GM21619 (cell line): Measurements from ENCODE around the gene PIEZO1.

ENCODE experiments used
- ATAC-seq: cut with Tn5 transposase; IDR thresholded peaks from one replicate; pipeline ENCODE4 v1.9.1; 2021; ENCODE audit not compliant: unreplicated experiment

The PIEZO1 gene

GRCh38 chr16:88817785-88818574 lies 33.0 kb upstream of the PIEZO1 start:
- no peak for ATAC-seq

- no peak for ATAC-seq
Measured at GRCh38 chr16:88816736-88817535, 31.9 kb upstream of the PIEZO1 start.

GRCh38 chr16:88815901-88816589 lies 31.0 kb upstream of the PIEZO1 start:
- ATAC-seq = no peak

GRCh38 chr16:88815227-88815626 lies 30.2 kb upstream of the PIEZO1 start:
- no peak for ATAC-seq

- ATAC-seq = no peak
Measured at GRCh38 chr16:88814144-88814502, 29.1 kb upstream of the PIEZO1 start.

- no peak for ATAC-seq
Measured at GRCh38 chr16:88813269-88814143, 28.5 kb upstream of the PIEZO1 start.

- no peak for ATAC-seq
Measured at GRCh38 chr16:88812513-88813268, 27.7 kb upstream of the PIEZO1 start.

- peak; percentile 60 for ATAC-seq
Measured at GRCh38 chr16:88811769-88812512, 26.9 kb upstream of the PIEZO1 start, which contains the start of gene APRT. TSS of gene APRT (minus strand) at chr16:88811928. CDS start at chr16:88811899, 29 bp downstream.

GRCh38 chr16:88810912-88811768 lies 26.1 kb upstream of the PIEZO1 start:
- ATAC-seq = peak; percentile 44

- ATAC-seq = no peak
Measured at GRCh38 chr16:88810166-88810911, 25.3 kb upstream of the PIEZO1 start.

GRCh38 chr16:88809676-88810165 lies 24.7 kb upstream of the PIEZO1 start:
- no peak for ATAC-seq

GRCh38 chr16:88809068-88809675 lies 24.2 kb upstream of the PIEZO1 start:
- ATAC-seq = no peak

- no peak for ATAC-seq
Measured at GRCh38 chr16:88807626-88808453, 22.8 kb upstream of the PIEZO1 start.

GRCh38 chr16:88807142-88807625 lies 22.2 kb upstream of the PIEZO1 start:
- ATAC-seq = no peak

- no peak for ATAC-seq
Measured at GRCh38 chr16:88806491-88807111, 21.6 kb upstream of the PIEZO1 start.
